Stomach smooth muscle (tissue), 2 donors: Measurements from ENCODE around the gene ITGA8.
"Not testable (repeated sequence)": the region's sequence is repeated elsewhere in the genome, so short reads cannot be mapped to it uniquely, and the experiment has no call there.

ENCODE experiments used
- H3K27ac ChIP-seq: one replicate; pipeline ENCODE4 v1.7.0; 2013; ENCODE audit warnings: mild to moderate bottlenecking, low read length, inconsistent platforms
- H3K27me3 ChIP-seq, 2 donors: one replicate each; pipeline ENCODE4 v1.7.0; 2013; ENCODE audit warnings: low read length in 2 of 2; ENCODE audit not compliant: insufficient read depth in 2 of 2, control insufficient read depth in 1 of 2
- H3K36me3 ChIP-seq, 2 donors: one replicate each; pipeline ENCODE4 v1.7.0; 2013; ENCODE audit warnings: low read length in 2 of 2; ENCODE audit not compliant: control insufficient read depth in 2 of 2, insufficient read depth in 2 of 2
- H3K4me1 ChIP-seq: one replicate; pipeline ENCODE4 v1.7.0; 2013; ENCODE audit warnings: low read length; ENCODE audit not compliant: control insufficient read depth, insufficient read depth
- H3K4me3 ChIP-seq, 2 donors: one replicate each; pipeline ENCODE4 v1.7.0; 2013; ENCODE audit warnings: low read length in 2 of 2
- H3K9ac ChIP-seq, 2 donors: one replicate each; pipeline ENCODE4 v1.7.0; 2013; ENCODE audit warnings: low read length in 2 of 2, mild to moderate bottlenecking in 1 of 2
- H3K9me3 ChIP-seq, 2 donors: one replicate each; pipeline ENCODE4 v1.7.0; 2013; ENCODE audit warnings: low read length in 2 of 2; ENCODE audit not compliant: control insufficient read depth in 2 of 2
- donor health status: healthy.
- donor health status: Pancreatic carcinoma.

The ITGA8 gene

DNA sequence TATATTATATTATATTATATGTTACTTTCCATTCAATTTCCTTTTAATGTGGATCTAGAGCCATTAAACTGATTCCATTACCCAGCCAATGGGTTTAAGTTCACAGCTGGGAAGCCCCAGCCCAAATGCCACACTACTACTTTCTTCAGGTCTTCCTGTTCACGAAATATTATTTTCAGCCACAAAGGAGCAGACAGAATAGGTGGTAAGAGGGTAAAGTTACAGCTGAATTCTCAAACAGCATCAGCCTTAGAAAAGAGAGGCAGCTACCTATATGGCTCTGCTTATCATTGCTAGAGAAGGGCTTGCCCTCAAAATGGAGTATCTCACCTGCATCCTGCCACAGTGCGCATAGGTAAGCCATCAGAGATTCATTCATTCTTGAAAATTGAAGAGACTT, 128.3 kb downstream of the ITGA8 start:
- Histone ChIP-seq H3K9ac (no peak overlapping the region), H3K27me3 (no peaks in the 10 kb centered on the region), H3K9me3 (peaks cover 0 to 3% of the 10 kb centered on the region in 2 donors), H3K4me1 (no peaks in the 10 kb centered on the region), H3K4me3 (no peak overlapping the region), H3K27ac (no peak overlapping the region), H3K36me3 (no peaks in the 10 kb centered on the region)

DNA sequence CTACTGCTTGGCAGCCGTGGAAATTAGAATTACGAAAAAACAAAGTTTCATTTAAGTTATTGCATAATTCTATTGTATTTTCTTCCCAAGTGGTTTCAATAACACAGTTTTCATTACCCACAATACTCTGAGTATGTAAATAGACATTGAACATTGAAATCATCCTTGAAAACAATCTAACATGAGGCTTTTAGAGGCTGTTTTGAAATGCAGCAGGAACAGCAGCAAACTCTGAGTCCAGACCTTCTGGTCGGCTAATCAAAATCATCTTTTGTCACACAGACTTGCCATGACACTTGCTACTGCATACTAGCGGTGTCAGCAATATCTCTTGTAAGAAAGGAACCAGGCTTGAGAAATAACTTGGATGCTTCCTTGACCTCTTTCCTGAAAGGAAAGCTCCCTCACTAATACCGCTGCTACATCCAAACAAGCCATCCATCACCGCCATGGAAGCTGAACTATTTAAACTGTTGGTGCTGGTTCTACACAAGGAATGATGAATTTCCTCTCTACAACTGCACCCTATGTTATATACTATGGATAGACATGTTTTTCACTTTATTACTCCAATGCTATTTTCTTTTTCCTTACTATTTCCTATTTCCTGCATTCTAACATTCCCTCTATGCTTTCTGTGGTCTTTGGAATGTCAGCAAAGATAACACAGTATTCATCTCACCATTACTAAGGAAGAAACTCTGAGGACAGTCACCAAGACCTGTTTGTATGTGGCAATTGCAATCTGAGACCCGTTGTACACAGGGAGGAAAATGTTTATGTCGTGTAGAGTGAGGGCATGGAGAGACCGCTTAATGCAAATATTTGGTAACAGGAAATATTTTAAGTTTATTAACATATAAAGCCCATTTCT, 130.8 kb downstream of the ITGA8 start:
- Histone ChIP-seq H3K4me3 (no peak overlapping the region), H3K4me1 (no peaks in the 10 kb centered on the region), H3K9ac (no peak overlapping the region), H3K27me3 (no peaks in the 10 kb centered on the region), H3K36me3 (no peaks in the 10 kb centered on the region), H3K9me3 (peaks cover 0 to 3% of the 10 kb centered on the region in 2 donors), H3K27ac (no peak overlapping the region)

DNA sequence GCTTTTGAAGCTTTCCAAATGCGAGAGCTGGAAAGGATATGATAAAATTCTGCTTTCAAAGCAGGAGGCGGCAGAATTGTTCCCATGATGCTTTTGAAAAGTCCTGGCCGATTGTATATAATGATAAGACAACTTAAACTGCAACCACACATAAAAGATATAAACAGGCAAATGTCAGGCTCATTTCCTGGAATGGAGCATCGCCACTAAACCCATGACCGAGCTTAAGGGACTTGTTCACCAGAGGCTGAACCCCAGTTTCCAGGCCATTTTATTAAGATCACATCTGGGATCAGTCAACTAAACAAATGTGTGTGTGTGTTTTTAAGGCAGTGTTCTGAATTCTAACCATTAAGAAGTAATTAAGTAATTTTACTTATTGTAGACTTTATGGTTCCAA, 131.6 kb downstream of the ITGA8 start:
- Histone ChIP-seq H3K4me3 (no peak overlapping the region), H3K9me3 (peaks cover 0 to 3% of the 10 kb centered on the region in 2 donors), H3K36me3 (no peaks in the 10 kb centered on the region), H3K27me3 (no peaks in the 10 kb centered on the region), H3K4me1 (no peaks in the 10 kb centered on the region), H3K27ac (no peak overlapping the region), H3K9ac (no peak overlapping the region)

DNA sequence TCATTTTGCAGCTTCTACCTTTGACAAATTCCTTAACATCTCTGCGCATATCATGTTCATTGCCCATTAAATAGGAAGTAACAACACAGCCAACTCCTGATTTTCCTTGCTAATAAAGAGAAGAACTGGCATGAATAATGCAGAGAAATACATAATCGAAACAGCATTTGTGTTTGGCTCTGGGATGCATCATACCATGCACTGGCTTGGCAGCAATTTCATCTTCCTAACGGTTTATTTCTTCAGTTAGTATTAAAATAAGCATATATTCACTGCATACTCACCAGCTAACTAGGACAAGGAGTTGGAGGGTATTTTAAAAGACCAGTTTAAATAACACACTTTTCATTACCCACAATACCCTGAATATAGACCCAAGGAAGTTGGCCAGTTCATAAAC, 132.5 kb downstream of the ITGA8 start:
- no peak overlapping the region for H3K4me3 ChIP-seq
- H3K9ac ChIP-seq: no peak overlapping the region
- H3K27me3 ChIP-seq: no peaks in the 10 kb centered on the region
- no peaks in the 10 kb centered on the region for H3K9me3 ChIP-seq
- no peaks in the 10 kb centered on the region for H3K36me3 ChIP-seq
- H3K27ac ChIP-seq: no peak overlapping the region
- H3K4me1 ChIP-seq: no peaks in the 10 kb centered on the region

DNA sequence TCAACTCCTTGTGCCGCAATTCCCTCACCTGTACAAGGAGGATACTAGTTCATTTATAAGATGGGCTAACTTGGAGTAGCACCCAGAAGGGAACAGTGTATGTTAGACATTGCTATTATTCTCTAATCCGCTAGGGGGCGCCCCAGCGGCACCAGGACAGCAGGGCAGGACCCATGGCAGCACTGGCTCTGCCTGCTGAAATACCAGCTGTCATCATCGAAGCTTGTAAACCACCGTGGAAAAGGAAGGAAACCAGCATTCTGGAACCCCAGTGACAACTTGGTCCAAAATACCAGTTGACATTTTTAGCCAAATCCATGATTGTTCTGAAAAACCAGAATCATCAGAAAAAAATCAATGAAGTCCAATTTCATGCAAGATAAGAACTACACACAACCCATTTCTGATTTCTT, 134.4 kb downstream of the ITGA8 start:
- Histone ChIP-seq H3K27ac (no peak overlapping the region), H3K27me3 (no peaks in the 10 kb centered on the region), H3K9ac (no peak overlapping the region), H3K36me3 (no peaks in the 10 kb centered on the region), H3K4me3 (no peak overlapping the region), H3K4me1 (no peaks in the 10 kb centered on the region), H3K9me3 (no peaks in the 10 kb centered on the region)

DNA sequence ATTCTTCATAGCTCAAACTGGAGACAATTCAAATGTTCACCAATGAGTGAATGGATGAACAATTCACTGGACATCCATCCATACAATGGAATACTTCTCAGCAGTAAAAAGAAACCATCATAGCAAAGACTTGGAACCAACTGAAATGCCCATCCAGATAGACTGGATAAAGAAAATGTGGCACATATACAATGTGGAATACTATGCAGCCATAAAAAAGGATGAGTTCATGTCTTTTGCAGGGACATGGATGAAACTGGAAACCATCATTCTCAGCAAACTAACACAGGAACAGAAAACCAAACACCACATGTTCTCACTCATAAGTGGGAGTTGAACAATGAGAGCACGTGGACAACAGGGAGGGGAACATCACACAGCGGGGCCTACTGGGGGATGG, 136.8 kb downstream of the ITGA8 start:
- not testable (repeated sequence) for H3K4me1 ChIP-seq, H3K9ac ChIP-seq, H3K27ac ChIP-seq

DNA sequence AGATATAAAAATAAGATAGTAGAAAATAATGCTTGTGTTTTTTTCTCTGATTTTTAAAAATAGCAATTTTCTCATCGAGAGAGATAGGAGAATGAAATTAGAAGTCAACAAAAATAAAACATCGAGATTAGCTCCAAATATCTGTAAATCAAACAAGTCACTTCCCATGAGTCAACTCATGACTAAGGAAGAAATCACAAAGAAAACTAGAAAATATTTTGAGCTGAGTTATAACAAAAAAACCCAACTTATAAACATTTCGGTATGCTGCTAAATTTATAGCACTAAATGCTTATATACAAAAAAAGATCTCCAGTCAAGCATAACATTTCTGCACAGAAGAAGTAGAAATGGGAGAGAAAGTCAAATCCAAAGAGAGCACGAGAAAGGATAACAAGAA, 140.1 kb downstream of the ITGA8 start:
- no peak overlapping the region for H3K4me3 ChIP-seq
- H3K27ac ChIP-seq: no peak overlapping the region
- H3K4me1 ChIP-seq: no peaks in the 10 kb centered on the region
- no peaks in the 10 kb centered on the region for H3K27me3 ChIP-seq
- H3K36me3 ChIP-seq: no peaks in the 10 kb centered on the region
- no peak overlapping the region for H3K9ac ChIP-seq
- H3K9me3 ChIP-seq: no peaks in the 10 kb centered on the region

More for the DNA sequence above, 136.8 kb downstream of the ITGA8 start:
- not testable (repeated sequence) for H3K9me3 ChIP-seq, H3K27me3 ChIP-seq, H3K4me3 ChIP-seq, H3K36me3 ChIP-seq

DNA sequence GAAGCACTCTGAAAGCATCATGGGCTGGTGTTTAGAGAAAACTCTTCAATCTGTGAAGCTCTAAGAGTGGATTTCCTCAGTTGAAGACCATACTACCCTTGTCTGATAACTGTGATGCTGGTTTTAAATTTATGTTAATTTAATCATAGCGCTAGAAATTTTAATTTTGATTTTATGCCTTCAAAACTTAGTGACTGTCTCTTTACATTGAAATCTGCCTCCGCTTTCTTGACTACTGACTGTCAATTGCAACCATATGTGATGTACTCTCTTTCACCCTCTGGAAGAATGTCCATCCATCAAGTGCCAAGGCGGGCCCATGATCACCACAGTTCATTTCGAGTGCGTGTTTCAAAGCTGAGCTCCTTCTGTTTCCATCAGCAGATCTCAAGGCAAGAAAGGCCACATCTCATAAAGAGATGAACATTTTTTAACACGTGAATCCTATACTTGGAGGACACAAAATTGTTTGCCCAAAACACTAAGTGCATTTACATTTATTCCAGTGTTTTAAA, 147.1 kb downstream of the ITGA8 start:
- Histone ChIP-seq H3K27me3 (no peaks in the 10 kb centered on the region), H3K4me3 (no peak overlapping the region), H3K4me1 (peaks cover 2% of the 10 kb centered on the region), H3K36me3 (no peaks in the 10 kb centered on the region), H3K9ac (no peak overlapping the region), H3K9me3 (no peaks in the 10 kb centered on the region), H3K27ac (no peak overlapping the region)

DNA sequence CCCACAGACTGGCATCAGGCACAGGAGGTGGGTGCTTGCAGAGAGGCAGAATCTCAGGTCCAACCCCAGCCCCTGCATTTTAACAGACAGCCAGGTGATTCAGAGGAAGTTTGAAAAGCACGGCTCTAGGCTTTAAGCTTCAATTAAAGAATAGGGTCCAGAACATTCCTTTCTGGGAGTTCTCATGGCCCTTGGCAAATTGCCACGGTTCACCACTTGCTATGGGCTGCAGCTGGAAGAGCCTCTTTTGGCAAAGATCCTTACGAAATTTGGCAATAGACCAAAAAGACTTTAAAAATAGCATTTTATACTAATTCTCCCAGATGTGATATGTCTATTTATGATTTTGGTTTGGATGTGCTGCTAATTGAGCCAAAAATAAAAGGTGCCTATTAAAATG, 148.1 kb downstream of the ITGA8 start:
- Histone ChIP-seq H3K27me3 (no peaks in the 10 kb centered on the region), H3K36me3 (no peaks in the 10 kb centered on the region), H3K4me1 (peaks cover 2% of the 10 kb centered on the region), H3K9me3 (no peaks in the 10 kb centered on the region), H3K9ac (no peak overlapping the region), H3K4me3 (no peak overlapping the region), H3K27ac (no peak overlapping the region)

DNA sequence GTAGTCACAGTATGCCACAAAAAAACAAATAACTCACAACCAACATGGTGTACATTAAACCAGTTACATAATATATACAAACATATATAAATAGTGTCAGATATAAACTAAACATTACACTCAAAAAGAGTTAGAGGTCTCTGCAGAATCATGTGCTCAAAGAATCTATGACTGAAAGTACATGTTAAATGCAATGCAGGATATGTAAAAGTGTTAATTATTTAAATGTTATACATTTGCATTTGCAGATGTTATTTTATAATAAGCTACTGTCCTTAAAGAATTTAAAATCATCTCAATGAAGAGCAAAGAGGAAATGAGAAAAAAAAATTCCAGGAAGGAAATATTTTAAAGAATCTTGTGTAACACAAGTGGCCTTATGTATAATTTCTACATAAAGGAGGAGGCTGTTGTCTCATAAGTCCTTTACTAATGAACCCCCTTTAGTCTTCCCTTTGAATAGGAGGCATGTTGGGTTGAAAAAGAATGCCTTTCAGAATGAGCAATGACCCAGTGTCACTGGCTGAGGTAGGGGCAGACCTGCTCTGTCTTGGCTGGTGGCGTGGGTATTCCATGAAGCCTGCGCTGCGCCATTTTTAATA, 148.9 kb downstream of the ITGA8 start:
- Histone ChIP-seq H3K27me3 (no peaks in the 10 kb centered on the region), H3K36me3 (no peaks in the 10 kb centered on the region), H3K9ac (no peak overlapping the region), H3K27ac (no peak overlapping the region), H3K4me3 (no peak overlapping the region), H3K4me1 (peaks cover 2% of the 10 kb centered on the region), H3K9me3 (no peaks in the 10 kb centered on the region)

DNA sequence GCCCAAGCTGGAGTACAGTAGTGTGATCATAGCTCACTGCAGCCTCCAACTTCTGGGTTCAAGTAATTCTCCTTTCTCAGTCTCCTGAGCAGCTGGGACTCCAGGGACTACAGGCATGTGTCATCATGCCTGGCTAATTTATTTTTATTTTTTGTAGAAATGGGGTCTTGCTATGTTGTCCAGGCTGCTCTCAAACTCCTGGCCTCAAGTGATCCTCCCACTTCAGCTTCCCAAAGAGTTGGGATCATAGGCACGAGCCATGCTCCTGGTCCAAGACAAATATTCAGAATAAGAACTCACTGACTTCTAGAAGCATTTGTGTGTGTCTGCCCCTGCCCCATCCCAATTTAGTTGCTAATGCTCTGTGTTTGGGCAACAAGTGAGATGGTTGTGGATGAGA, 151.8 kb downstream of the ITGA8 start:
- H3K4me3 ChIP-seq: no peak overlapping the region
- H3K36me3 ChIP-seq: no peaks in the 10 kb centered on the region
- H3K9me3 ChIP-seq: no peaks in the 10 kb centered on the region

More for the DNA sequence above, 151.8 kb downstream of the ITGA8 start:
- no peak overlapping the region for H3K9ac ChIP-seq
- no peak overlapping the region for H3K27ac ChIP-seq
- H3K4me1 ChIP-seq: peaks cover 2% of the 10 kb centered on the region
- no peaks in the 10 kb centered on the region for H3K27me3 ChIP-seq
